Measurements from ENCODE around the gene TMEM272.
"Not testable (repeated sequence)": the region's sequence is repeated elsewhere in the genome, so short reads cannot be mapped to it uniquely, and the experiment has no call there.

Gene TMEM272

DNA sequence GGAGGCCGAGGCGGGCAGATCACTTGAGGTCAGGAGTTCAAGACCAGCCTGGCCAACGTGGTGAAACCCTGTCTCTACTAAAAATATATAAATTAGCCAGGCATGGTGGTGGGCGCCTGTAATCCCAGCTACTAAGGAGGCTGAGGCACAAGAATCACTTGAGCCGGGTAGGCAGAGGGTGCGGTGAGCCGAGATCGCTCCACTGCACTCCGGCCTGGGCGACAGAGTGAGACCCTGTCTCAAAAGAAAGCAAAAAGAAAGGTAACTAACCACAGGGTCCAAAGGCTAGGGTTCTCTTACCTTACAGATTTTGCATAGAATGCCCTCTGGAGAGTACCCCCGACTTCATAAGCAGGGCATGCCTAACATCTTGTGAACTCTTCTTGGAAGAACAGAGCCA, 20.3 kb downstream of the TMEM272 start:
- not testable (repeated sequence) for DNase-seq

DNA sequence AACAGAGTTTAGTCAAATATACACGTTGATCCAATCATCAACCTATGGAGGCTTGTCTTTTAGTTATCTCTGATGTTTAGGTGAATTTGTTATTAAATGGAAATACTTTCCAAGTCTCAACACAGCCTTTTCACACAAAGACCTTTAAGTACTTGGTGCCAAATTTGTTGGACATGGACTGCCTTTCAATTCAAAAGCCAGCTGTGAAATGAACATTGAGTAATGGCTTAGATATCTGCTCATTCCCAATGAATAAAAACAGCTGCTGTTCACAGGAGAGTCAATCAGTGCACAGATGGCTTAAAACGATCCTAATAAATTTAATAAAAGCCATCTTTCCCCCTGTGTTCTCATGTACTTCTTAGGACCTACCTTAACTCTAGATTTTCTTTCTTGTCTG, 21.1 kb downstream of the TMEM272 start:
- DNase-seq, result no peak

DNA sequence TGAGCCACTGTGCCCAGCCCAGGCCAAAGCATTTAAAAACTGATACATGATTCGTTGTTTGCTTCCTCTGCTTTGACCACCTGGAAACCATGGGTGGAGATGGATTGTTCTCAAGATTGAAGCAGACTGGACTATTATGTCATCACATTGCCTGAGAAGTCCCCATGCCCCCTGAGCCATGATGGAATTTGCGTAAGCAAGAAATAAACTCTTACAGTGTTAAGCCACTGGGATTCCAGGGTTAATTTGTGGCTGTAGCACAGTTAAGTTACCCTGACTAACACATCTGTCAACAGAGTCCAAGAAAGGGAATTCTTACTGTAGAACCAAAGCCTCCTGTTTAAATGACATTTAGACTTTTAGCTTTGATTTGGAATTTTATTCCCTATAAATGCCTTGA, 21.6 kb downstream of the TMEM272 start:
- DNase-seq, result no peak

DNA sequence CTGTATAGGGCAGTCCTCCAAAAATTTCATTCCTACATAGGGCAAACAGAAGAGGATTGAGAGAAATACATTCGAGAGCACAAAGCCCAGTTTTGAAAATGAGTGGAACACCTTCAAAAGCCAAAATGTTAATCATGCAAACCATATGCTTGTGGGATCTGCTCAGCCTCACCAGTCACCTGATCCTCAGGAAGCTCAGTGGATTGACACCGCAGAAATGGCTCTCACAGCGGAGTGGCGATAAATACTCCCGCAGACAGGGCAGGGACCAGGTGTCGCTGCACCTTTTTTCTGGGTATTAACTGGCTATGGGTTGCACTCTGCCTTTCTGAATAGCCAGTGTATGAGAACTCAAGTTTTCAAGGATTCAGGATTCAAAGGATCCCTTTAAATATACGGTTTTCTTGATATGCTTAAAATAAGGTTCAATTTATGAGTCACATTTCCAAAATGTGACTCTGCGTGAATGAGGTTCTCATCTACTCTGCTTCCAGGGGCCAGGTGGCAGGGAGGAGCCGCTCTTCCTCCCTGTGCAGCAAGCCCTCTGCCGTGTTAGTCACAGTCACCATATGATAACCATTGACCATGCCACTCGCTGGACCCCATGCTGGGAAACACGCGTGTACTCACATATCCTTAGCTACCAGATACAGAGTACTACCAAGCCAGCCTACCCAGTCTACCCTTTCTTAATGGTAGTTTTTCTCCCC, 22.7 kb downstream of the TMEM272 start:
- no peak for DNase-seq

DNA sequence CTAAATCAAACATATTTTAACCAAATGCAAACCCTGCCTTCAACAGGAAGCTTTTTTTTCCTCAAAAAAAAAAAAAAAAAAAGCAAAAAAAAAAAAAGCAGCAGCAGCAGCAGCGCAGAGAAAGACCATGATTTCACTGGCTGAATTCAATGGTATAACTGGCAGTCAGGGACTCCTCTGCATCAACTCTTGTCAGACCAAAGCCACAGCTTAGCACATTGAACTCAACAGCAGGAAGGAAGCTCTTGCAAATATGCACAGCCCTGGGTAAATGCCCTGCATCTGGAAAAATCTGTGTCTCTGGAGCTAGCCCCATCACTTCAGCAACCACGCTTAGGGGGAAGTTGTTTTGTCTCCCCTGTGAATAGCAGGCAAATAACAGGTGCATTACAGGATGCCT, 23.4 kb downstream of the TMEM272 start:
- no peak for DNase-seq

- DNase-seq, result no peak
Measured at GRCh38 chr13:51820016-51820597, 24.9 kb downstream of the TMEM272 start.

DNA sequence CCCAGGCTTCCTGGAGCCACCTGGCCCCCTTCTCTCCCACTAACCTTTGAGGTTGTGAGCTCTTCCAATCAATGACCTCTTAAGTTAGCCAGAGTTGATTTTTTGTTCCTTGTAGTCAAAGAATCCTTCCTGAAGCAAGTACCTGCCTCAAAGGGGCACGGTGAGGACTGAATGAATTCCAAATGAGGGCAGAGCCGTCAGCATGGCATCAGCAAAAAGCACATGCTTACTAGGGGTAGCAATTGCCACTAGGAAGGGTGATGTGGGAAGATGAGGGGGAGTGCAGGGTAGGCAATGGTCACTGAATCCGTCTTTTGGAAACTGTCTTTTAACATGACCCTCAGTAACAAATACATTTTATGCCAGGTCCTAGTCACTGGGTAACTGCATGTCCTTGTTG, 25.4 kb downstream of the TMEM272 start:
- DNase-seq, result no peak

DNA sequence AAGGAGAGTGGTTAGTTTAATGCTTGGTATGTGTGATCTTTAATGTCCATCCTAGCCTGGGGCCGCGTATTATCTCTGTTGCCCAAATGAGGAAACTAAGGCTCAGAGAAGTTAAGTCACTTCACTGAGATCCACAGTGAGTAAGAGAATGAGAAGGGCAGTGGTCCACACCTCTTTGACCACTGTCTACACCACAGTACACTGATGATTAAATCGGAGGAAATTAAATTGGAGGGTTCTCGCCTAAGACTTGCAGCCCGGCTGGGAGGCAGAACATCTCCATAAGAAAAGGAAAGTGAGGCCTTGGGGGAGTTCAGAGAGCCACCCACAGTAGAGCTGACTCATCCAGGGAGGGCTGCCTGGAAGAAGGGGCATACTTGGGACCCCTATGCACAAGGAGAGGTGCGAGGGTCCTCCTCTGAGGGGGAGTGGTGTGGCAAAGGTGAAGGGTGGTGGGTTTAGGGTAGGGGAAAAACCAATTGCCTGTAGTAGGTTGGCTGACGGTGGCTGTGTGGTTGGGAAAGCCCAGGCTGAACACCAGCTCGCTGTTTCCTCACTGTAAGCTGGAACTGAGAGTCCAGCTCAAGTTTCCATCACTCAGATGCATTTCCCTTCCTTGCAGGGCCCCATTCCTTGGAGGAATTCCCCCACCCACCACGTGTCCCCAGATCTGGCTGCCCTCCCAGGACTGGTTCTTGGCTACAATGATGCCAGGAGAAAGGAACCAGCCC, 26.0 kb downstream of the TMEM272 start:
- no peak for DNase-seq

GRCh38 chr13:51818276-51818675, 26.7 kb downstream of the TMEM272 start:
- no peak for DNase-seq

GRCh38 chr13:51817717-51818116, 27.3 kb downstream of the TMEM272 start:
- DNase-seq, result no peak

DNA sequence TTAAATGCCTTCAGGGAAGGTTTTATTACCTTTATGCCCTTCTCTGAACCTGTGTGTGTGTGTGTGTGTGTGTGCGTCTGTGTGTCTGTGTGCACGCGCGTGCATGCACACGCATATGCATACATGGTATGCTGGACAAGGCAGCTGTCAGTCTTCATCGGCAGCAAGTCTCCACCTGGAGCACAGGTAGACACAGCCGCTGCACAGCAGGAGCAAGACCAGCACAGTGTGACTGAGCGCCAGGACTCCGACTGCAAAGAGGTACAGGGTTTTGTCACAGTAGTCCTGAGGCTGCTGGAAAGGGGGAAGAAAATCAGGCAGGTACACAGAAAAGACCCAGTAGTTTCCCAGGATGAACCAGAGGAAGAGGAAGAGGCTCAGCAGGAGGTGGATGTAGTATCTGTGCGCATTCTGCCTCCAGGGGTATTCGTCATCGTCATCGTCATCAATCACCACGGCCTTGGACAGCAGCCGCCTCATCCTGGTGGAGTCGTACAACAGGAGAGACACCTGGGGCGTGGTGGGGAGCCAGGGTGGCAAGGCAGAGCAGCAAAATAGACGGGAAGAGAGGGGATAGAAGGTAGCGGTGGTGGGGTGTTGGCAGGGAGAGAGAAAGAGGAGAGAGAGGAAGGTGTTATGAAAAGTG, 28.2 kb downstream of the TMEM272 start:
- no peak for DNase-seq

DNA sequence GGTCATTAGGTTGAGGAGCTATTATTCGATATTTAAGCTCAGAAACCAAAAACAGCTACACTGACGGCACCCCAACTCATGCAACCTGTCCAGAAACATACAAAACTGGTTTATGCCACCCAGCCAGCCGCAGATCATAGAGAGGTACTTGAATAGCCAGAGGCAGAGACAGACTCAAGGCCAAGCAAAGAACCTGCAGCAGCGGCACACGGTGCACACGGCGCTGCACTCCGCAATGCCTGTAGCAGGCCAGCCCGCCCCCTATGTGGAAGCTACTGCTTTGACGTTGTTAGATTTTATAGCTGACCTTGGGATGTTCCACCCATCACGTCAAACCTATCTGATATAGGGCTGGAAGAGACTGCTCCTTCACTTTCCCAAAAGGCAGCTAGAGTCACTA, 29.1 kb downstream of the TMEM272 start:
- no peak for DNase-seq

- no peak for DNase-seq
Measured at GRCh38 chr13:51814825-51815650, 29.9 kb downstream of the TMEM272 start.

- DNase-seq, result no peak
Measured at GRCh38 chr13:51814071-51814470, 30.9 kb downstream of the TMEM272 start.

- no peak for DNase-seq
Measured at GRCh38 chr13:51811920-51812451, 33.0 kb downstream of the TMEM272 start.

DNA sequence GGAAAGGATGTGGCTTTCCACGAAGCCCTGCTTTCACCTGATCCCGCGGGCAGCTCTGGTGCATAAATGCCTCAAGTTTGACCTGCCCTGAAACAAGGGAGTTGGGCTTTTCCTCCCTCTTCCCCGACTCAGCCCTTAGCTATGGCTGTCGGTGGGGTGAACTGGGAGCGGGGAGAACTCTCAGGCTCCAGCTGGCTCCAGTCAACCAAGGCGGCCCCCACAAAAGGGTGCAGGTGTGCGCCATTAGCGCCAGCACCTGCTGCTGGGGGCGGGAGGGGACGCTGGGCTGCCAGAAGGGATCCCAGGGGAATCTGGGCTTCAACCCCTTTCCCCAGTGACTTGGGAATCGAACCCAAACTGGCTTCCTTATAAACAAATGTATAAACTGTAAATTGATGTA, 33.9 kb downstream of the TMEM272 start:
- no peak for DNase-seq

DNA sequence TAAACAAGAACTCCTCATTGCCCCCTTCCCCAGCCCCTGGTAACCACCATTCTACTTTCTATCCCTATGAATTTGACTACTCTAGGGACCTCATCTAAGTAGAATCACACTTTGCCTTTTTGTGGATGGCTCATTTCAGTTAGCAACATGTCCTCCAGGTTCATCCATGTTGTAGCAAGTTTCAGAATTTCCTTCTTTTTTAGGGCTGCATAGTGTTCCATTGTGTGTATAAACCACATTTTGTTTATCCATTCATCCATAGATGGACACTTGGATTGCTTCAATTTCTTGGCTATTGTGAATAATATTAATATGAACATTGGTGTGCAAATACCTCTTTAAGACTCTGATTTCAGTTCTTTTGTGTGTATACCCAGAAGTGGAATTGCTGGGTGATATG, 36.2 kb downstream of the TMEM272 start:
- no peak for DNase-seq

DNA sequence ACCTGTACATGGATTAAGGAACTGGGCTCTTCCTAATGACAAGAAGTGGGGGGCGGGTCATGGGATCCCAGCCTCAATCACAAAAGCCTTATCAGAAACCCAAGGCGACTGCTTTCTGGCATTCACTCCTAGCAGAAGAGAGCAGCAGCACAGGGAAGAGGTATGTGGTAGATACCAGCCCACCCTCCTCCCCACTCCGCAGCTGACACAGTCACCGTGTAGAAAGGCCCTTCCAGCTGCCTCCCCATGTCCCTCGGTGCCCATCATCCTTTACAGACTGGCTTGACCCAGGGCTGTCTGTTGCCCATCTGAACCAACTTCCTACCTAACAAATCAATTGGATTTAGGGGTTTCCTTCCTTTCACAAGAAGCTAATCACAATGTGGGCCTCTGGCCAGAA, 37.9 kb downstream of the TMEM272 start:
- DNase-seq, result no peak

- DNase-seq, result no peak
Measured at GRCh38 chr13:51806566-51806965, 38.4 kb downstream of the TMEM272 start.

- DNase-seq, result no peak
Measured at GRCh38 chr13:51805925-51806324, 39.1 kb downstream of the TMEM272 start.

GRCh38 chr13:51805313-51805712, 39.7 kb downstream of the TMEM272 start:
- no peak for DNase-seq

Measured in activated gamma-delta T cell (primary cell).